ENCODE results near the gene CLRN3.

- no peak for TF ChIP-seq POLR2A (IDR thresholded peaks at IDR 0.05)
- TF ChIP-seq, protein P1, sequence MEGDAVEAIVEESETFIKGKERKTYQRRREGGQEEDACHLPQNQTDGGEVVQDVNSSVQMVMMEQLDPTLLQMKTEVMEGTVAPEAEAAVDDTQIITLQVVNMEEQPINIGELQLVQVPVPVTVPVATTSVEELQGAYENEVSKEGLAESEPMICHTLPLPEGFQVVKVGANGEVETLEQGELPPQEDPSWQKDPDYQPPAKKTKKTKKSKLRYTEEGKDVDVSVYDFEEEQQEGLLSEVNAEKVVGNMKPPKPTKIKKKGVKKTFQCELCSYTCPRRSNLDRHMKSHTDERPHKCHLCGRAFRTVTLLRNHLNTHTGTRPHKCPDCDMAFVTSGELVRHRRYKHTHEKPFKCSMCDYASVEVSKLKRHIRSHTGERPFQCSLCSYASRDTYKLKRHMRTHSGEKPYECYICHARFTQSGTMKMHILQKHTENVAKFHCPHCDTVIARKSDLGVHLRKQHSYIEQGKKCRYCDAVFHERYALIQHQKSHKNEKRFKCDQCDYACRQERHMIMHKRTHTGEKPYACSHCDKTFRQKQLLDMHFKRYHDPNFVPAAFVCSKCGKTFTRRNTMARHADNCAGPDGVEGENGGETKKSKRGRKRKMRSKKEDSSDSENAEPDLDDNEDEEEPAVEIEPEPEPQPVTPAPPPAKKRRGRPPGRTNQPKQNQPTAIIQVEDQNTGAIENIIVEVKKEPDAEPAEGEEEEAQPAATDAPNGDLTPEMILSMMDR (IDR thresholded peaks at IDR 0.05): no peak
Measured at GRCh38 chr10:127904311-127905000, 11.7 kb upstream of the CLRN3 start.
